HG03159 (cell line): ENCODE data around the gene MACROH2A2.
"Not testable (repeated sequence)": the region's sequence is repeated elsewhere in the genome, so short reads cannot be mapped to it uniquely, and the experiment has no call there.

Experiments
- ATAC-seq: cut with Tn5 transposase; IDR thresholded peaks from one replicate; pipeline ENCODE4 v1.9.1; 2021; ENCODE audit warnings: mild to moderate bottlenecking, moderate library complexity; ENCODE audit not compliant: unreplicated experiment

Gene MACROH2A2

GRCh38 chr10:70147259-70147625 lies 94.6 kb downstream of the MACROH2A2 start:
- no peak for ATAC-seq

- ATAC-seq = no peak
Measured at GRCh38 chr10:70148516-70148915, 95.9 kb downstream of the MACROH2A2 start.

GRCh38 chr10:70155255-70155838 lies 102.7 kb downstream of the MACROH2A2 start:
- no peak for ATAC-seq

- ATAC-seq = no peak
Measured at GRCh38 chr10:70158113-70158512, 105.5 kb downstream of the MACROH2A2 start.

- ATAC-seq = not testable (repeated sequence)
Measured at GRCh38 chr10:70159366-70159765, 106.7 kb downstream of the MACROH2A2 start.

GRCh38 chr10:70160798-70161197 lies 108.2 kb downstream of the MACROH2A2 start:
- ATAC-seq = no peak
